SK-N-MC (cell line): Measurements from ENCODE around the gene DTD1.
A peak's percentile ranks its signal among the peaks of the same experiment; 100 is the strongest.

Experiments used
- DNase-seq: peaks from one replicate; pipeline ENCODE4 v3.0.0-alpha.2; 2011; ENCODE audit warnings: low read depth, low spot score
- H3K27ac ChIP-seq: fragments of 200-600 bp; sonication (generic); 2 replicates; pipeline ENCODE4 v1.5.1; 2016; ENCODE audit warnings: mixed run types
- H3K36me3 ChIP-seq: fragments of 200-600 bp; sonication (generic); 2 replicates; pipeline ENCODE4 v1.6.1; 2017; ENCODE audit warnings: antibody characterized with exemption, low read length, mixed read lengths; ENCODE audit not compliant: insufficient read depth
- H3K4me3 ChIP-seq: fragments of 200-600 bp; sonication (generic); 2 replicates; pipeline ENCODE4 v1.5.1; 2016
- H3K9ac ChIP-seq: fragments of 200-600 bp; sonication (generic); 2 replicates; pipeline ENCODE4 v1.8.0; 2017; ENCODE audit warnings: mixed run types, mixed read lengths; ENCODE audit not compliant: insufficient read length
- H3K9me3 ChIP-seq: fragments of 200-600 bp; sonication (generic); 2 replicates; pipeline ENCODE4 v1.6.1; 2017; ENCODE audit warnings: low read depth, mild to moderate bottlenecking, antibody characterized with exemption, low read length, moderate library complexity, mixed read lengths
- EZH2 ChIP-seq: fragments of 200-600 bp; sonication (generic); IDR thresholded peaks from one replicate; pipeline ENCODE4 v1.6.1; 2017; ENCODE audit warnings: antibody characterized with exemption
- FOXP2 ChIP-seq: optimal IDR thresholded peaks from 2 replicates; pipeline ENCODE3; 2011; ENCODE audit warnings: mild to moderate bottlenecking, moderate library complexity; ENCODE audit not compliant: insufficient read depth; ENCODE audit errors: extremely low read length, control extremely low read depth
- POLR2AphosphoS5 ChIP-seq: IDR thresholded peaks from 2 replicates; pipeline ENCODE4 v1.6.1; 2012; ENCODE audit warnings: mild to moderate bottlenecking, low read depth, low read length, borderline replicate concordance

The DTD1 gene

DNA sequence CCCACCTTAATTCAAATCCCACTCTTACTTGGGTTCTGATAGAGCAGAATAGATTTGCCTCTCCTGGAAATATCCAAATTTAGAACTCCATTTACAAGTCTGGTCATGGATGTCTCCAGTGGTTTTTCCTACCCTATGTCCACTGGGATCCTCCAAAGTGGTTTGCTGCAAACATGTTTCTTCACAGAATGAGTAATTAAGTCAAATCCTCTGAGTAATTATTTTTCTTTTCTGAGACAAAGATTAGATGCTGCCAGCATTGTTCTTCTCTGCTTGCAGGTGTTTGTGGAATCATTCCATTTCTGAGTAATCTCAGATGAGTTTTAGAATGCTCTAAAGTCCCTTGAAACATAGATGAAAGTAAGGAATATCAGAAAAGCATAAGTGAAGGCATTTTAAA, 21.9 kb downstream of the DTD1 start:
- H3K9me3 ChIP-seq: no peaks in the 10 kb centered on the region
- no peak overlapping the region for H3K9ac ChIP-seq
- no peak overlapping the region for H3K4me3 ChIP-seq
- DNase-seq: no peak
- H3K36me3 ChIP-seq: no peaks in the 10 kb centered on the region
- TF ChIP-seq EZH2 (no peak), POLR2AphosphoS5 (no peak), FOXP2 (no peak)
- H3K27ac ChIP-seq: no peak overlapping the region

DNA sequence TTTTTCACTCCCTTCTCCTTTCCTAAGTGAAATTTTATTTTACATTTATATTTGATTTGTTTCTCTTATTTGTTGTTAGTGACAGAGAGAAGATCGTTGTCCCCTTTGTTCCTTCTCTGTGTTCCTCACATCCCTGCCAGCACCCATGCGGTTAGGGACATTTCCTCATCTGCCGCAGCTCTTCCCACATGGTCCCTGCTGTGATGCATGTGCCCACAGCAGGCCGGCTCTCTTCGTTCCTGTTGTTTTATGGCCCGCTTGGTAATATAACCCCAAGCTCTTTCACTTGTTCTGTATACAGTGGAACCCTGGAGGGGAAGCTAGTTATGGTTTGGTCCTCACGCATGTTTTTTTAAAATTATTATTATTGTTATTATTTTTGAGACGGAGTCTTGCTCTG, 23.6 kb downstream of the DTD1 start:
- no peak for DNase-seq
- H3K9me3 ChIP-seq: no peaks in the 10 kb centered on the region
- H3K27ac ChIP-seq: peak overlapping the region; percentile 82
- TF ChIP-seq POLR2AphosphoS5 (no peak), FOXP2 (peak; percentile 85)
- H3K4me3 ChIP-seq: no peak overlapping the region
- H3K36me3 ChIP-seq: peaks cover under 1% of the 10 kb centered on the region; the same call in 1 of the 2 replicates
- no peak overlapping the region for H3K9ac ChIP-seq

DNA sequence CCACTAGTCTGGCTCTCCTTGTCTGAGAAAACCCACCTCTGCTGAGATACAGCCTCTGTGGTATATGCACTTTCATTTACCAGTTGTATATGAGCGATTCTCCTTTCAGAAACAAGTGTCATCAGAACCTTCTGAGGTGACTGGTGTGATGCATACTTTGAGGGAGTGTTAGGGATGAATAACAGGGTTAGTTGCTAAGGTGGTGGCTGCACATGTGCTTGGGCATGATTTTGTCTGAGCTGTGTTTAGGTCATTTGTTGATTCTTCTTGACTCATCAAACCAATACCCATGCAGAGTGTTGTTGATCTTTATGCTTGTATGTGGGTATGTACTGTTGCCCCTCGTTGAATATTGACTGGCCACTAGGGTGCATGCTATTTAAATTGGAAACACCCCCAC, 25.7 kb downstream of the DTD1 start:
- no peaks in the 10 kb centered on the region for H3K9me3 ChIP-seq
- TF ChIP-seq FOXP2 (no peak), POLR2AphosphoS5 (no peak), EZH2 (no peak)
- peaks cover 13% of the 10 kb centered on the region for H3K36me3 ChIP-seq
- H3K27ac ChIP-seq: no peak overlapping the region
- no peak for DNase-seq
- no peak overlapping the region for H3K4me3 ChIP-seq
- H3K9ac ChIP-seq: no peak overlapping the region

DNA sequence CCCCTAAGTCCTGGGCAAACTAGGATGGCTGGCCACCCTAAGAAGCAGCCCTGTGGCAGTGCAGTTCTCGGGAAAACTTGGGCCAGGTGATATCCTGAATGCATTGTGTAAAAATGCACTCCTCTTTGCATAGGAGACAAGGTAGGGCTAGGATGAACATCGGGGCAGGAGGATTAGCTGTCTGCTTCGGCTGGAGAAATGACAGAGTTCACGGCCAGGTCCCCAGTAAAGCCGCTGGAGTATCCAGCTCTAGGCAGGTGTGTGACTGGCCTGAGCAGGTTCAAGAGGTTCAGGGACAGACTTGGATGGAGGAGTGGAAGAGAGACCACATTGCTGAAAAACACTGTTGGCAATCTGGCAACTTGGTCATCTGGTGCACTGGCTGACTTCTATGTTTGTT, 26.4 kb downstream of the DTD1 start:
- Histone ChIP-seq H3K9me3 (no peaks in the 10 kb centered on the region), H3K4me3 (no peak overlapping the region), H3K9ac (no peak overlapping the region), H3K36me3 (peaks cover 13% of the 10 kb centered on the region), H3K27ac (no peak overlapping the region)
- DNase-seq: no peak
- no peak for TF ChIP-seq EZH2
- no peak for TF ChIP-seq FOXP2
- TF ChIP-seq POLR2AphosphoS5: no peak

DNA sequence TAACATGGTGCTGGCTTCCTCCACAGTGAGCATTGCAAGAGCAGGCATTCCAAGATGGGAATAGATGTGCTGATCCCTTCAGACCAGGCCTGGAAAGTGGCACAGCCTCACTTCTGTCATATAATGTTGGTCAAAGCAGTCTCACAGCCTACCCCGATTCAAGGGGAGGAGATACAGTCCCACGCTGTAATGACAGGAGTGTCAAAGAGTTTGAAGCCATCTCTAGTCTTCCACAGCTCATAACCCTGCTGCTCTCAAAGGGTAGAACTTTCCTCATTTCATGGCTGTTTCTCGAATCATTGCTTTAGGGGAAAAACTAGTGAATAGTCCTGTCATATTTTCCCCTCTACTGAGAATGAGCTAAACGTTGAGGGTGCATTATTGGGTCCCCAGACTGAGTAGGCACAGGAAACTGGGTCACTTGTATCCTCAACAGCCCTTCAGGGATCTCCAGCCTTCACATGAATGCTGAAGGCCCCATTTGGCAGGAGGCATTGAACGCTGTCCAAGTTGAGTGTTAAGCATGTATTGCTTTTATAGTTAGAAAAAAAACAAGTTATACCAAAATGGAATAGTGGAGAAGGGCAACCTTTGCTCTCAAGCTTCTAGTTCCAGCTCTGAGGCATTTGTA, 27.3 kb downstream of the DTD1 start:
- no peak overlapping the region for H3K9ac ChIP-seq
- no peak for DNase-seq
- H3K4me3 ChIP-seq: no peak overlapping the region
- no peaks in the 10 kb centered on the region for H3K9me3 ChIP-seq
- peaks cover 13% of the 10 kb centered on the region for H3K36me3 ChIP-seq
- H3K27ac ChIP-seq: peak overlapping the region; percentile 0; the same call in 1 of the 2 replicates
- no peak for TF ChIP-seq FOXP2
- no peak for TF ChIP-seq POLR2AphosphoS5
- no peak for TF ChIP-seq EZH2

DNA sequence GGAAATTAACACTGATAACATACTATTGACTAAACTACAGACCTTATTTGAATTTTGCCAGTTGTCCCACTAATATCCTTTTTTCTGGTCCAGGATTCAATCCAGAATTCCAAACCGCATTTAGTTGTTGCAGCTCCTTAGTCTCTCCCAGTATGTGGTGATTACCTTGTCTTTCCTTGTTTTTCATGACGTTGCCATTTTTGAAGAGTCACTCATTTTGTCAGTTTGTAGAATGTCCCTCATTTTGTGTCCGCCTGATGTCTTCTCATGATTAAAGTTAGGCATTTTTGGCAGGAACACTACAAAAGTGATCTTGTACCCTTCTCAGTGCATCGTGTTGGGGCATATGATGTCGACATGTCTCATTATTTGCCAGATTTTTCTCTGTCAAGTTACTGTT, 33.1 kb downstream of the DTD1 start:
- H3K9ac ChIP-seq: no peak overlapping the region
- no peak overlapping the region for H3K27ac ChIP-seq
- no peak for TF ChIP-seq POLR2AphosphoS5
- no peak for TF ChIP-seq FOXP2
- TF ChIP-seq EZH2: no peak
- no peak for DNase-seq
- no peaks in the 10 kb centered on the region for H3K9me3 ChIP-seq
- H3K4me3 ChIP-seq: no peak overlapping the region
- peaks cover 13% of the 10 kb centered on the region for H3K36me3 ChIP-seq

DNA sequence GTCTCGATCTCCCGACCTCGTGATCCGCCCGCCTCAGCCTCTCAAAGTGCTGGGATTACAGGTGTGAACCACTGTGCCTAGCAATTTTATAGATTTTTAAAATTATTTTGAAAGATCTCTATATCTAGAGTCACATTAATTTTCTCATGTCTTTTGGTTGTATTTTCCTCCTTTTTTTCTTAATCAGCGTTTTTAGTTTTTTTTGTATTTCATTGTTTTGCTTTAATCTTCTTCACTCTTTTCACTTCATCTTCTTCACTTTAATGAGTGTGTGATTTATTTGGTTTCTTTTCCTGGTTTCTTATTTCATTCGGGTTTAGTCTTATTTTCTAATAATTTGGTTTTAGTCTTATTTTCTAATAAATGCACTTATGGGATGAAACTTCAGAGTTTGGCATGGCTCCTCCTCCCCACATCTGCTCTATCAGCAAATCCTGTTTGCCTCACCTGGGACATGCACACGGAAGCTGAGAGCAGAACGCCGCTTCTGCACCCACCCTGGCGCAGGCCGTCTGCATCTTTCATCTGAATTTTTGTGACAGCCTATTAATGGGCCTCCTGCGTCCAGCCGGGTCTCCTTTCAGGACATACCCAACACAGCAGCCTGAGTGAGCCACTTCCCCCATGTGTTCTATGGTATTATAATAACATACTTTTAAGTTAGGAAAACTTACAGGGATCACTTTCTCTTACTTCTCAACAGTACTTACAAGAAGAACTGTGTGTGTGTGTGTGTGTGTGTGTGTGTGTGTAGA, 35.5 kb downstream of the DTD1 start:
- Histone ChIP-seq H3K27ac (no peak overlapping the region), H3K36me3 (peaks cover 6% of the 10 kb centered on the region; the same call in 1 of the 2 replicates), H3K9me3 (no peaks in the 10 kb centered on the region), H3K4me3 (no peak overlapping the region), H3K9ac (no peak overlapping the region)
- no peak for DNase-seq
- TF ChIP-seq FOXP2 (no peak), EZH2 (no peak), POLR2AphosphoS5 (no peak)

DNA sequence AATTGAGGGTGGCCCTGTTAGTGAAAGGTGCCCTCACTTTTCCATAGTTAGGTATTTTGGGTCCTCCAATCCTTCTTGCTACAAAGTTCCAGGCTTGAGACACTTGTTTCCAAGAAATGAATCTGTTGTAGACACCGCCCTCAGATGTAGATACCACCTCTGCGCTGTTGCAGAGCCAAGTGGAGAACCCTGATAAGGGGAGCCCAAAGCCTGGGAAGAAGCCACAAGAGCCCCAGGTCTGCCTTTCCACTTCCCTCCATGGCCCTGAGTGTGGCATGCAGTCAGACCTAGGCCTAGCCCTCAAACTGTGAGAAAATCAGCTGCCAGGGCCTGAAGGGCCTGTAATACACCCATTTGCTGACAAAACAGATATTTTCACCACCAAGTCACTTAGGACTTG, 37.1 kb downstream of the DTD1 start:
- Histone ChIP-seq H3K36me3 (peaks cover 9% of the 10 kb centered on the region; the same call in 1 of the 2 replicates), H3K9me3 (no peaks in the 10 kb centered on the region), H3K9ac (no peak overlapping the region), H3K4me3 (no peak overlapping the region), H3K27ac (no peak overlapping the region)
- no peak for DNase-seq
- TF ChIP-seq POLR2AphosphoS5: no peak
- TF ChIP-seq FOXP2: no peak
- TF ChIP-seq EZH2: no peak
